Astrocyte of the spinal cord (primary cell): ENCODE measurements around the gene FAM98A.

Source experiments
- DNase-seq: peaks from one replicate; pipeline ENCODE4 v3.0.0; 2011; ENCODE audit warnings: low read depth, low spot score
- H3K4me3 ChIP-seq: 2 replicates; pipeline ENCODE4 v1.5.1; 2011; ENCODE audit warnings: low read depth, mild to moderate bottlenecking, low read length, moderate library complexity
- in situ Hi-C: cut with HindIII; loops from 2 replicates; pipeline ENCODE4 v1.10.0; 2017; ENCODE audit warnings: low sequenced_read_pairs
- TF ChIP-seq, protein P1 (sequence below): IDR thresholded peaks from 2 replicates; pipeline ENCODE4 v1.5.1; 2012; ENCODE audit warnings: low read depth, mild to moderate bottlenecking, low read length, inconsistent platforms

FAM98A gene

DNA sequence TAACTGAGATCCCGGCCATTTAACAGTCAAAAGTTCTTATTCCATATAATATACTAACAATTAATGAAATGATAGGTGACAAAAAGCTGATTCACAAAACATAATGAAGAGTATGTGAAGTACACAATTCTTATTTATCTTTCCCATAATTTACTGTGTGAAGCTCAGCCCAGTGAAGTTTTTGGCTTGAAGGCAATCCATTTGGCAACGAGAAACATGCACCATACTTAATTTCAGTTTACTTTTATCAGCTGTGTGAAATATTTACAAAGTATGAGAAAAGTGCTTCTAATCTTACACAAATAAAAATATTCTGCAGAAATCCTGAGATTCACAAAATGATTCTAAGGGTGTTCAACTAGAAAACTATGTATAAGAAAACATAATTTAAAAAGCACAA is 12.3 kb downstream of the FAM98A start:
- TF ChIP-seq, protein P1, sequence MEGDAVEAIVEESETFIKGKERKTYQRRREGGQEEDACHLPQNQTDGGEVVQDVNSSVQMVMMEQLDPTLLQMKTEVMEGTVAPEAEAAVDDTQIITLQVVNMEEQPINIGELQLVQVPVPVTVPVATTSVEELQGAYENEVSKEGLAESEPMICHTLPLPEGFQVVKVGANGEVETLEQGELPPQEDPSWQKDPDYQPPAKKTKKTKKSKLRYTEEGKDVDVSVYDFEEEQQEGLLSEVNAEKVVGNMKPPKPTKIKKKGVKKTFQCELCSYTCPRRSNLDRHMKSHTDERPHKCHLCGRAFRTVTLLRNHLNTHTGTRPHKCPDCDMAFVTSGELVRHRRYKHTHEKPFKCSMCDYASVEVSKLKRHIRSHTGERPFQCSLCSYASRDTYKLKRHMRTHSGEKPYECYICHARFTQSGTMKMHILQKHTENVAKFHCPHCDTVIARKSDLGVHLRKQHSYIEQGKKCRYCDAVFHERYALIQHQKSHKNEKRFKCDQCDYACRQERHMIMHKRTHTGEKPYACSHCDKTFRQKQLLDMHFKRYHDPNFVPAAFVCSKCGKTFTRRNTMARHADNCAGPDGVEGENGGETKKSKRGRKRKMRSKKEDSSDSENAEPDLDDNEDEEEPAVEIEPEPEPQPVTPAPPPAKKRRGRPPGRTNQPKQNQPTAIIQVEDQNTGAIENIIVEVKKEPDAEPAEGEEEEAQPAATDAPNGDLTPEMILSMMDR, result no peak
- DNase-seq, result no peak
- H3K4me3 ChIP-seq, result no peak overlapping the region
- in situ Hi-C loops, result no loop called here

DNA sequence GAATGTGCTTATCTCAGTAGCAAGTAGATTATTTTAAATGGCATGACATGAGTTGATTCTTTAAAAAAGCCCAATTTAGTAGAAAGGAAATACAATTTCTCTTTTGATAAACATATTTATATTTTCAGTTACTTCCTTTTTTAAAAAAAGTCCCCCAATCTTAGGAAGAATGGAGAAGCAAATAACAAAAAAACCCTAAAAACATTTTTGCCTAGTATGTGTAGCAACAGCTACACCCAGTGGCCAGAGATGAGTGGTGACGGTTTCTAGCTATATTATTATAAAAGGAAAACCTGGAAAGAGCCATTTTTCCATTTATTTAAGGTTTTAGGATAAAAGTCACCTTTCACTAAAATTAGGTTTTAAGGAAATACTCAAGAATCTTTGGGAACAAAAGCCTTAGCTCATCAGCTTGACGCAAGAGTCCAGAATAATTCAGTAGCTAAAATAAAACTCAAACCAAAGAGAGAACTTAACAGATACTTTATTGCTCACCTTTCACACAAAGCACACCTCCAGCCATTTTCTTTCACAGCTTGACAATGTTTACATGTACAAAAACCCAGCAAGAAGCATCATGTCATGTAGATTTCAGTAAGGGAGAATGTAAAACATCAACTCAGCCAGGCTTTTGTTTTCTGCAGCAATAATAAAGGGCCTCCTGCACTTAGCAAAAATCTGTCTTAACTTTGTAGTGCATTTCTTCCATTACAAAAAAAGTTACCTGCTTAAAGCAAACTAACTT is 15.7 kb downstream of the FAM98A start:
- TF ChIP-seq, protein P1, result peak; percentile 83
- peak; percentile 62 for DNase-seq
- in situ Hi-C loops, result no loop called here
- H3K4me3 ChIP-seq, result no peak overlapping the region

DNA sequence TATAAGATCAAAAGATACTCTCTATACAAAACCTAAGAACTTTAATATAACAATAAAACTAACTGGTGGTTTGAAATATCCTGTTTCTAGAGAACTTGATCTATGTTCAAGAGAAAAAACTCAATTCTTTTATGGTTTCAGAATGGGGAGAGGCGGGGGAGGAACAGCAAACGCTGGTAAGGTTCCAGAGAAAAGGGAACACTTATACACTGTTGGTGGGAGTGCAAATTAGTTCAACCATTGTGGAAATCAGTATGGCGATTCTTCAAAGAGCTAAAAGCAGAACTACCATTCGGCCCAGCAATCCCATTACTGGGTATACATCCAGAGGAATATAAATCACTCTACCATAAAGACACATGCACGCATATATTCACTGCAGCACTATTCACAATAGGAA is 17.2 kb downstream of the FAM98A start:
- in situ Hi-C loops, result no loop called here
- DNase-seq, result no peak
- TF ChIP-seq, protein P1, result no peak
- H3K4me3 ChIP-seq, result no peak overlapping the region

DNA sequence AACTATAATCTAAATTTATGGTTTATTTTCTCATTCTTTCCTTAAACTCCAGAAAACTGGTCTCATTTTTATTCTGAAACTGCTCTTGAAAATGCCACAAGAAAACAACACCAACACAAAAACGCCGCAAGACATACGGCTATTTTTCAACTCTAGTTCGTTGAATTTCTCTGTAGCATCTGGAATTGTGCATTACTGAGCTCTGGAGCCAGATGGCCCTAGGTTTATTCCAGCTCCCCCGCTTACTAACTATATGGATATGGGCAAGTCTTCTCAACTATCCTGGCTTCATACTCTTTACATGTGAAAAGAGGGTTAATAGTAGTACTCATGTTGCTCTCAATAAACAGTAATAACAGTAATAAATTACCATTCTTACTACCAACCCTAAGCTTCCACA is 19.9 kb downstream of the FAM98A start:
- DNase-seq, result no peak

DNA sequence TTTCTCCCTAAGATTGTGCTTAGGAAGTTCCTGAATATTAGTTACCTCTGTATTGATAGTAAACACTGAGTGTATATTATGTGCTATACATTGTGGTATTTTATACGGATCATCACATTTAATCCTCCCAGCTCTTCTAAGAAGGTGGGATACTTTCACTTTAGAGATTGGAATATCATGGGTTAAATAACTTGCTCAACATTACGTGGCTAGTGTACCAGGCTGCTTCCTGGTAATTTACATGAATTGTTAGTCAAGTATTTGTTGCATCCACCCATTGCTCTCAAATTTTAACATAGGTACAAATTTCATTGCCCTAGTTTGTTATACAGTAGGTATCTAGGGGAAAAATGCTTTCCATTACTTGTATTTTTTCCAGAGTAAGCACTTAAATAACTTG is 21.4 kb downstream of the FAM98A start:
- H3K4me3 ChIP-seq, result no peak overlapping the region
- DNase-seq, result peak; percentile 38
- in situ Hi-C loops, result no loop called here
- TF ChIP-seq, protein P1, result no peak

More for the DNA sequence above, 19.9 kb downstream of the FAM98A start:
- in situ Hi-C loops, result no loop called here
- no peak overlapping the region for H3K4me3 ChIP-seq
- TF ChIP-seq, protein P1, result no peak

DNA sequence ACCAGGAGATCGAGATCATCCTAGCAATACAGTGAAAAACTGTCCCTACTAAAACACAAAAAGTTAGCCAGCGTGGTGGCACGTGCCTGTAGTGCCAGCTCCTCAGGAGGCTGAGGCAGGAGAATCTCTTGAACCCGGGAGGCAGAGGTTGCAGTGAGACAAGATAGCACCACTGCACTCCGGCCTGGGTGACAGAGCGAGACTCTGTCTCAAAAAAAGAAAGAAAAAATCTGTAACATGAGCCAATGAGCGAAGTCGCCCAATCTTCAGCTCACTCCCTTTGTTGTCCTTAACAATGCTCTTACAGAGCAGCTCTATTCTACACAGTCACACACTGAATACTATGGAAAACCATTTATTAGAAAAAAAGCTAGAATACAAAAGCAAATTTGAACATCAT is 22.0 kb downstream of the FAM98A start:
- no peak overlapping the region for H3K4me3 ChIP-seq
- DNase-seq, result no peak
- TF ChIP-seq, protein P1, result no peak
- in situ Hi-C loops, result no loop called here
